Effector CD8-positive, alpha-beta T cell (primary cell): ENCODE results near the gene TMEM167A.

Source experiments
- DNase-seq: peaks from one replicate; lab custom pipeline; 2025; lab: John Stamatoyannopoulos, UW
- total RNA-seq, 4 experiments: gene quantifications; one replicate each; lab custom pipeline; 2026; lab: John Stamatoyannopoulos, UW

Gene TMEM167A
- total RNA-seq: 53.3 to 68.1 (median 63.1) reads per million in 4 experiments

GRCh38 chr5:83076742-83077661, at the start of gene TMEM167A, which contains the start of gene XRCC4:
TSS of gene TMEM167A (minus strand) at chr5:83077394. CDS start at chr5:83077323, 71 bp downstream.
TSS of gene XRCC4 (plus strand) at chr5:83077547. CDS start at chr5:83104920, 27,373 bp downstream.
- peak; percentile 89 for DNase-seq

GRCh38 chr5:83126501-83126900, 49.3 kb upstream of the TMEM167A start:
- DNase-seq: no peak

- DNase-seq: no peak
Measured at GRCh38 chr5:83125560-83125959, 48.4 kb upstream of the TMEM167A start.

GRCh38 chr5:83124593-83124992, 47.4 kb upstream of the TMEM167A start:
- DNase-seq: no peak

- no peak for DNase-seq
Measured at GRCh38 chr5:83118976-83119375, 41.8 kb upstream of the TMEM167A start.

GRCh38 chr5:83118471-83118870, 41.3 kb upstream of the TMEM167A start:
- DNase-seq: no peak

GRCh38 chr5:83115816-83116215, 38.6 kb upstream of the TMEM167A start:
- DNase-seq: no peak

- DNase-seq: no peak
Measured at GRCh38 chr5:83109380-83109779, 32.2 kb upstream of the TMEM167A start.

- no peak for DNase-seq
Measured at GRCh38 chr5:83107692-83108420, 30.7 kb upstream of the TMEM167A start.

GRCh38 chr5:83104021-83104420, 26.8 kb upstream of the TMEM167A start:
- DNase-seq: no peak

- DNase-seq: no peak
Measured at GRCh38 chr5:83102364-83102980, 25.3 kb upstream of the TMEM167A start.

GRCh38 chr5:83101514-83101913, 24.3 kb upstream of the TMEM167A start:
- no peak for DNase-seq

- DNase-seq: no peak
Measured at GRCh38 chr5:83099445-83099844, 22.3 kb upstream of the TMEM167A start.

GRCh38 chr5:83099001-83099400, 21.8 kb upstream of the TMEM167A start:
- DNase-seq: no peak

GRCh38 chr5:83097689-83098231, 20.6 kb upstream of the TMEM167A start:
- no peak for DNase-seq

- DNase-seq: no peak
Measured at GRCh38 chr5:83096660-83097339, 19.6 kb upstream of the TMEM167A start.

GRCh38 chr5:83095957-83096539, 18.9 kb upstream of the TMEM167A start:
- DNase-seq: no peak

GRCh38 chr5:83095163-83095956, 18.2 kb upstream of the TMEM167A start:
- no peak for DNase-seq

- DNase-seq: no peak
Measured at GRCh38 chr5:83093692-83094091, 16.5 kb upstream of the TMEM167A start.

GRCh38 chr5:83092619-83093018, 15.4 kb upstream of the TMEM167A start:
- DNase-seq: no peak
